Erythroblast (primary cell): ENCODE data around the gene BABAM2.

Experiments used
- DNase-seq, 2 experiments: peaks; one replicate each; lab custom pipeline; 2025; lab: John Stamatoyannopoulos, UW
- GATA1 ChIP-seq: IDR thresholded peaks from 2 replicates; pipeline ENCODE4 v1.6.1; 2011; ENCODE audit warnings: low read depth, mild to moderate bottlenecking, control low read depth, low read length, moderate library complexity
- POLR2A ChIP-seq: IDR thresholded peaks from 2 replicates; pipeline ENCODE4 v1.6.1; 2011; ENCODE audit warnings: mild to moderate bottlenecking, low read length

Gene BABAM2

GRCh38 chr2:27929916-27930486, 39.5 kb downstream of the BABAM2 start:
- peak in 1 of 2 experiments; percentile 24 for DNase-seq
- TF ChIP-seq POLR2A (no peak), GATA1 (no peak)

GRCh38 chr2:27931361-27931950, 40.9 kb downstream of the BABAM2 start:
- no peak for TF ChIP-seq GATA1
- TF ChIP-seq POLR2A = no peak
- no peak for DNase-seq

DNA sequence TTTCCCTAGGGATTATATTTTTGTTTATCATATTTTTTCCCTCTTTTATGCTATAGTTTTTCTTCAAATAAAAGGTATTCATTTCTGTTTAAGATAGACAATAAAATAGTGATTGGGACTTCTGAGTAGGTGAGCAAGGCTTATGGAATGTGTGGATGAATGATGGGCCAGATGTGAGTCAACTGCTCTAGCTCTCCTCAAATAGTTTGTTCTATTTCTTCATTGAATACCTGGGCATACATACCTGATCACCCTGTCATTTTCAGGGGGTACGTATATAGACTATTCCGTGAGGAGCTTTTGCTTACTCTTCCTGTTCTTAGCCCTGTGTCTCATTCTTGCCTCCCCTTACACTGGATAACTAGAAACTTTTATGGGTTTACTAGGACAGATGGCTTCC, 41.9 kb downstream of the BABAM2 start:
- no peak for DNase-seq
- TF ChIP-seq POLR2A (no peak), GATA1 (no peak)

GRCh38 chr2:27935026-27935425, 44.5 kb downstream of the BABAM2 start:
- no peak for DNase-seq
- TF ChIP-seq GATA1 (no peak), POLR2A (no peak)

DNA sequence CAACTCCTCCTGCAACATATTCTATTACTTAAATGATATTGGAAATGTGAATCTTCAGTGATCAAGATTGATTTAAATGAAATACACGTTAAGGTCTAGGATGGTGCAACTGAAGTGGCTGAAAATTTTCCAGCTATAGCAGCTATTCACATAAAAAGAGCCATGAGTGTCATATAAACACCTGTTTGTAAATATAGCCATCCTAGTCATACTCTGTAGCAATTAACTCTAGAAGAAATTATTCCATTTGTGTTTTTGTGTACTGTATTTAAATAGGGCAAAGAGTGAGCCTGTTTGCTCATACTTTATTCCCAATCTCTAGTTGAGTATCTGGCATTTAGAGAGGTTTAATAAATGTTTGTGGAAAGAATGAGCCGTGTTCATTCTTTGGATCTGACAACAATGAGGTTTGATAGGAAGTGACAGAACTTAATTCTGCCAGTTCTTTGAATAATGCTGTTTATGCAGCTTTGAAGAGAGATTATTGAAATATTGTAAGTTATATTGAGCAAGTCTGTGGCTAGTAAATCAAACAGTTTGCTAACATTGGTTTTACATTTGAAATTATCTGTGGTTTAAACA, 49.7 kb downstream of the BABAM2 start:
- TF ChIP-seq GATA1 (no peak), POLR2A (no peak)
- DNase-seq = no peak

- no peak for DNase-seq
- no peak for TF ChIP-seq GATA1
- TF ChIP-seq POLR2A = no peak
Observed at GRCh38 chr2:27940982-27941381, 50.5 kb downstream of the BABAM2 start.

DNA sequence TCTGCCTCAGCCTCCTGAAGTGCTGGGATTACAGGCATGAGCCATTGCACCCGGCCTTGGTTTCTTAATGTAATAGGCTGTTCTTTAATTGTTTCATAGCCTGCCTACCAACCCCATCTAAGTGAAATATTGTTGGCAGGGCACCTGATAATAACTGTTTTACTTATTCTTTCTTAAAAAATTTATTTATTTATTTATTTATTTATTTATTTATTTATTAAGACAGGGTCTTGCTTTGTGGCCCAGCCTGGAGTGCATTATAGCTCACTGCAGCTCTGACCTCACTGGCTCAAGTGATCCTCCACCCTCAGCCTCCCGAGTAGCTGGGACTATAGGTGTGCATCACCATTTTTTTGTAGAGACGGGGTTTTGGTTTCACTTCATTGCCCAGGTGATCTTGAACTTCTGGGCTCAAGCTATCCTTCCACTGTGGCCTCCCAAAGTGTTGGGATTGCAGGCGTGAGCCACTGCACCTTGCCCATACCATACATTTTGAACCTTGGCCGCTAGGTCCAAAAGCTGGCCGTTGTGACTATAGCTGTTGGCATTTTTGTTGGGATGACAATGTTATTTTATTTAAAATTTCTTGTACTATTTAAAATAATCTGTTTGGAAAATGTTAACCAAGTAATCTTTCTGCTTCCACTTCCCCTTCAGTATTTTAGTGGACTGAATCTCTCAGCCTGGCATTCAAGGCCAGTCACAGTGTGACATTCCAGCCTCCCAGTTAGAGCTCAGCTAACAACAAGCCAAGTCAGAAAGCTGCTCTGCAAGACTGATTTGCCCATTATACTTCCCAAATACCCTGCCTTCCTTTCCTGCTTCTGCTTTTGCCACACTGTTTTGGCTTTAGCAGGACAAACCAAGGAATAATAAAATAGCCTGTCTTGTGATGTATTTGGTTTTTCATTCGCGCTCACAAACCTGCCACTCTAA, 52.4 kb downstream of the BABAM2 start:
- TF ChIP-seq GATA1 = no peak
- no peak for TF ChIP-seq POLR2A
- no peak for DNase-seq

DNA sequence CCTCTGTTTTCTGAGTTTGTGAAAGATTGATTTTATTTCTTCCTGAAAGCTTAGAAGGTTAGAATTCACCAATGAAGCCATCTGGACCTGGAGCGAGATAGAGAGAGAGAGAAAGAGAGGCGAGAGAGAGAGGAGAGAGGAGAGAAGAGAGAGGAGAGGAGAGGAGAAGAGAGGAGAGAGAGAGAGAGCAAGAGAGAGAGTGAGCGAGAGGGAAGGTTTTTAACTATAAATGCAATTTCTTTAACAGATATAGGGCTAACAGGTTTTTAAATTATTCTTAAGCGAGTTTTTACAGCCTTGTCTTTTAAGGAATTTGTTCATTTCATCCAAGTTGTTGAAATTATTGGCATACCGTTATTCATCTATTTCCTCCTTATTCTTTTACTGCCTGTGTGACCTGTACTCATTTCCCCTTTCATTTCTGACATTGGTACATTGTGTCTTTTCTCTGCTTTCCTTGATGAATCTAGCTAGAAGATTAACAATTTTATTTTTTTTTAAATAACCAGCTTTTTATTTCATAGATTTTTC, 56.1 kb downstream of the BABAM2 start:
- no peak for DNase-seq
- TF ChIP-seq POLR2A (no peak), GATA1 (no peak)

DNA sequence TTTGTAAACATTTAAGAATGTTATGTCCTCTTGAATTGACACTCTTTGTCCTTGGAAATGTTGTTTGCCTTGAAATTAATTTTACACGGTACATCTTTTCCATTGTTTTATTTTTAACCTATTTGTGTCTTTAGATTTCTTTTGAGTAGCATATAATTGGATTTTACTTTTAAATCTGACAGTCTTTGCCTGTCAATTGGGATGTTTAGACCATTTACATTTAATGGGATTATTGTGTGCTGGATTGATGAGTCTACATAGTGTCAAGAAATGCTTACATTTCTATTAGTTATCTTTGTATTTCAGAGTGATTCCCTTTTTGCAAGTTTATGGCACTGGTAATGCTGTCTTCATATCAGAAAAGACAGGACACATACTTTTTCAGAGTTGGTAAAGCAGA, 61.5 kb downstream of the BABAM2 start:
- TF ChIP-seq GATA1 = no peak
- no peak for TF ChIP-seq POLR2A
- DNase-seq = no peak

DNA sequence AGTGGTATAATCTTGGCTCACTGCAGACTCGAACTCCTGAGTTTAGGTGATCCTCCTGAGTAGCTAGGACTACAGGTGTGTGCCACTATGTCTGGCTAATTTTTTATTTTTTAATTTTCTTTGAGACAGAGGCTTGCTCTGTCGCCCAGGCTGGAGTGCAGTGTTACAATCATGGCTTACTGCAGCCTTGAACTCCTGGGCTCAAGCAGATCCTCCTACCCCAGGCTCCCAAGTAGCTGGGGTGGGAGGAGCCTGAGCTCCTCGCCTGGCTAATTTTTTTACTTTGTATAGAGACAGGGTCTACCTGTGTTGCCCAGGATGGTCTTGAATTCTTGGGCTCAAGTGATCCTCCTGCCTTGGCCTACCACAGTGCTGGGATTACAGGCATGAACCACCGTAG, 62.5 kb downstream of the BABAM2 start:
- DNase-seq = no peak
- no peak for TF ChIP-seq POLR2A
- no peak for TF ChIP-seq GATA1

DNA sequence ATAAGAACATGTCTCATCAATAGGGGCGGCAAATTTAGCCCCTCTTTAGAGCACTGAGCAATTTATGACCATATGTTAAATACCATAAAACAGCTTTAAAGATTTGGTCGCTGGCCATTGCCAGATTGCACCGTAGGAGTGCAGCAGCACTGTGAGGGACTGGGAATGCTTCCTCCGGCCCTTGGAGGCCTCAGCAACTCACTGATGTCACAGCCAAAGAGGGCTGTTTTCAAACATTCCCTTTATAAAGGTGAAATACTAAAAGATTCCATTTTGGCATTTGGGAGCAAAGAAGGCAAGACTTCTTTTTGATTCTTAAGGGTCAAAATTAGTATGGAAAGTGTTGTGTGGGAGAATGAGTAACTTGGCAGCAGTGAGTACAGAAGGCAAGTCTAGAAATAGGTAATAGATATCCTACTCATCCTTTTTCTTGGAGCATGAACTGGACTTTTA, 63.7 kb downstream of the BABAM2 start:
- DNase-seq = no peak
- TF ChIP-seq GATA1 (no peak), POLR2A (no peak)

DNA sequence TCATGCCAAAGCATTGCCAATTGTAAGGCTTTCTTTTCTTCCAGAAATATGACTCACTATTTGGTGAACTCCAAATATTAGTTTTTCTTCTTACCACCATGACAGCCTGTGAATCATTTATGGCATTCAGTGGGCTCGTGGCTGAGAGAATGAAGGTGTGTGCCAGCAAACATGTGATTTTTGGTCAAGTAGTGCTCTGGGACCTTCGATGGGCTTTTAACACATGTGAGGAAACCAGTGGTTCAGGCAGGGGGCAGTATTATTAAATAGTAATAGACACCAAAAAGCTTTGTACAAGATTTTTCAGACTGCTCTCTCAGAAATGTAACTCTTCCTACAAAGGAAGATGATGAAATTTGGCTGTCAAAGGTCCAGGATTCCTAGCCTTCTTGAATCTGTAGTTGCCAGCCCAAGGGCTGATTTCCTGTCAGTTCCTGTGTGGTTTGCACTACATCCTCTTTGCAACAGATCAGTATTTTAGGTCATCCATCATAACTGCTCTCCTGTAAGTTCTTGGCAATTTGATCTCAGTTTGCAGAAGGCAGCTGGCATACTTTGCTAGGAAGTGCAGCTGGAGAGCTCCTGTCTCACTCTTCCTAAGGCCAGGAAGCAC, 64.3 kb downstream of the BABAM2 start:
- DNase-seq = no peak
- no peak for TF ChIP-seq POLR2A
- TF ChIP-seq GATA1 = no peak
